Measurements from ENCODE around the gene FDXR. TPM values are rescaled to one million over a fixed set of nuclear protein-coding genes. Genes with fewer than 3 reads are reported as not detected.

The FDXR gene
- total RNA-seq, 1 donor from 2014 or later = 5.6 TPM

DNA sequence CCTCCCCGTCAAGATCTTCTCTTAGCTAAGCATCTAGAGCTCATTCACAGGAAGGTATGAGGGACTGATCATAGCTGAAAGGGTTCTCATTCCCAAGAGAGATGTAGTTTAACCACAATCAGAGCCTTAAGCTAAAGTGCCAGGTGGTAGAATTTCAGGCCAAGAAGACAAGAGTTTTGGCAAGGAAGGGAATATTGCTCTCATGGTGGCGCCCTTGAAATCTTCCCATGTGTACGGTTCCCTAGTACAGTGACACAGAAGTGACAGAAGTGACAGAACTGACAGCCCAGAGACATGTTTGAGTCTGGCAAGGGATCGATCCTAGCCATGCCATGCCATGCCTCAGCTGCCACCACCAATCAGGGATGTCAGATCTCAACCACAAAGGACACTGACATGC is 15.6 kb downstream of the FDXR start:
- no peak for DNase-seq

DNA sequence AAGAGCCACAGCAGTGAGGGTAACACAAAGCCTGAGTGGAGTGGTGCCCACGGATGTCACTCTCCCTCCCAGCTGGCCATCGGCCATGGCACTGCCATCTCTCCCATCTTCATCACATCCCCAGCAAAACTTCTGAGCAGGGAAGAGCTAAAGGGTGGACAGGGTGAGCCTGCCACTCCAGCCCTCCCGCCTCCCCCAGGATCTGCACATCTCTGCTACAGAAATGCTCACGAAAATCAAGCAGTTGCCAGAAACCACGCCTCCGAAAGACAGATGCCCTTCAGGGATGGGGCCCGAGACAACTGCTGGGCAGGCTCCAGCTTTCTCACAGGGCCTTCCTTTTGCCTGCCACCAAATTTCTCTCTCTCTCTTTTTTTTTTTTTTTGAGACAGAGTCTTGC is 16.7 kb downstream of the FDXR start:
- no peak for DNase-seq

DNA sequence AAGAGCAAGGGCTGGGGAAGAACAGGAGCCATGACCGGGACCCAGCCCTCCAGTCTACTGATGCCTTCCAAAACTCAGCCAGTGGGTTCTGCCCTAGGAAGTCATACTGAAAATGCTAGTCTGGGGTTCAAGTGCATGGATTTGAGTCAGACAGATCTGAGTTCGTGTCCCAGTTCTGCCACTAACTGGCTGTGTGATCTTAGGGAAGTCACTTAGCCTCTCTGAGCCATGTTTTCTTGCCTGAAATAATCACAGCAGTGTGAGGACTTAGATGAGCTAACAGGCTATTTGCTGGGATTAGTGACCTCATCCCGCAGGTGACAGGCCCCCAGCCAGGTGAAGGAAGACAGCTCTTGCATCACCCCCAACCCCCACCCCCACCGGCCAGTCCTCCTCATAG is 17.5 kb downstream of the FDXR start:
- no peak for DNase-seq

DNA sequence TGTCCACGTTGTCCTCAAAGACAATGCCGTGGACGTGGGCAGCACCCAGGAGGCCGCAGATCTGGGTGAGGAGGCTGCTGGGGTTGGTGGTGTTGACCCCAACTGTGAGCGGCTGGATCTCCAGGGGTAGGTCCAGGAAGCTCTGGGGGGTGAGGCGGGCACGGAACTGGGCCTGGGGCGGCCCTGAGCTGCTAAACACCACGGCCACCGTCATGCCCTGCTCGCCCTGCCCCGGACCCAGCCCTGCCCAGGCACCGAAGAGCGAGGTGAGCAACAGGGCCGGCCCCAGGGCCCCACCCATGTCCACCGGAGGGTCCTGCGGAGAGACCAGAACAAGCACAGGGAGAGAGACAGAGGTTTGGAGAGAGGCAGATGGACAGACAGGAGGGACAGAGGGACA is 18.0 kb downstream of the FDXR start:
- DNase-seq = no peak

DNA sequence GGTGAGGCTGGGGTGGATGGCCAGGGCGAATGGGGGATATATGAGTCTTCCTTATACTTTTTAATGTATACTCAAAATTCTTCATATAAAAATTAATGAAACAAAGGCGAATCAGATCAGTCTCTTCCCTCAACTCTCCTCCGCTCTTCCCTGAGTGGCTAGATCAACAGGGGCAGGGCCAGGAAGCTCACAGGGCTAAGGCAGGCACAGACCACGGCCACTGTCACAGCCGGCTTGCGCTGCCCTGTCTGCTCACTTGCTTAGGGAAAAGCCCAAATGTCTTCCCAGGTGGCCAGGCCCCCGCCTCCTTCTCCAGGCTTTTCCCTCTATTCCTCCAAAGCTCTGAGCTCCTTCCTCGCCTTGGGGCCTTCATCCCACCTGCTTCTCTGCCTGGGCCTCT is 19.1 kb downstream of the FDXR start:
- DNase-seq = no peak

DNA sequence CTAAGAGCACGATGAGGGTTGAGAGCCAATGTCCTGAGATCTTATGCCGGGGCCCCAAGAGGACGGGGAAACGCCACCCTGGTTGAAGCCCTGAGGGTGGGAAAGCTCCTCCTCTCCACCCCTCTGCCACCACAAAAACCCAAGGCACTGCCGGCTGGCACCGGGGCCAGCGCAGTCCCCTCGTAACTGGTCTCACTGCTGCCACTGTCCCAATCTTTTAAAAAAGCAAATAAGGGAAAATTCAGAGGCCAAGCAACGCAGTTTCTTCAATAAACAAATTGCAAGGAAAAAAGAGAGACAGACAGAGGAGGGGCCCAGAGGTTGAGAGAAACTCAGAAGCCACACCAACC is 19.8 kb downstream of the FDXR start:
- DNase-seq = no peak

DNA sequence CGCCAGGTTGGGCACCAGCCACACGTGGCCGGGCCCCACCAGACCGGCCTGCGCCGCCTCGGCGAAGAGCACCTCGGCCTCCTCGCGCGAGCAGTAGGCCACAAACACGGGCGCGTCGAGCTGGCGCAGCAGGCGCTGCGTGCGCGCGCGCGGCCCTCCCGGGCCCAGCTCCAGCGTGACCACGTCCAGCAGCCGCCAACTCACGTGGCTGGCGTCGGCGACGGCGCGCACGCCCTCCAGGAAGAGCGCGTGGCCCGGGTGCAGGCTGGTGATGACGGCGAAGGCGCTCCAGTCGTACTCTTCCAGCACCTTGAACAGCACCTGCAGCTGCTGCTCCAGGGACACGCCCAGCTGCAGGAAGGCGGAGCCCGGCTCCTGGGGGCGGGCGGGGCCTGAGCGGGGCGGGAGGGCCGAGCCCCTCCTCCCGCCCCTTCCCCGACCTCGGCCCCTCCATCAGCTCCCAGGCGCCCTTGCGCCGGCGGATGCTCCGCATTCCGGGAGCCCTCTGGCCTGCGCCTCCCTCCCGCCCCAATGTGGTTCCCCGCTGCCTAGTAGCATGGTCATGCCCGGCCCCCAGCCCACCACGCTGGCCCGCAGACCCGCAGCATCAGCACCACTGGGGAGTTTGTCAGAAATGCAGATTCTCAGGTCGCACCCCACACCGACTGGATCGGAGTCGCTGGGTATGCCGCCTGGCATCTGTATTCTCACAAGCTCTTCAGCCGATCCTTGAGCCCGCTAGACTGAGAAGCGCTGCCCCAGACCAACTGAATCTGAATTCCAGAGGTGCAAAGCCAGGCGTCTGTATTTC is 20.4 kb downstream of the FDXR start:
- no peak for DNase-seq

DNA sequence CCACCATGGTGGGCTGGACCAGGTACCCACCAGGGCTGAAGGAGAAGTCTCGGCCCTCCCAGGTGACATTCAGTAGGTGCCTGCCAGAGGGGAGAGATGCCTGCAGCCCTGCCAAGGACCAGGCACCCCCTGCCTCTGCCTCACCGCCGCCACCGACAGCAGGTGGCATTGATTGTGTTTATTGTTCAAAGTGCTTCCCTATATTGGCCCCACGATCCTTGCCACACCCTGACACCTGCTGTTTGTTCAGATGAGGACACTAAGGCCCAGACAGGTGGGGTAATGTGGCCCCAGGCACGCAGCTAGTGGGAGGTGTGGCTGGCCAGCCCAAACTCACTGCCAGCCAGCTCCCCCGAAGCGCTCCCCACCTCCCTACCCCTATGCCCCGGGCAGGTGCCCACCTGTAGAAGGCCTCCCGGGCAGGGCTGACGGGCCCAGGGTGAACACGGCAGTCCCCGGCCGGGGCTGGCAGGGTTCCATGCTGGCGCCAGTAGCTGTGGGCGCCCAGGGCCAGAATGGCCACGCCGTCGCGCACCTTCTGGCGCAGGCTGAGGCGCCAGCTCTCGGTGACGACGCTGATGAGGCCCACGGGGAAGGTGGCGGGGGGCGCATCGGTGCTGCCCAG is 21.1 kb downstream of the FDXR start:
- DNase-seq = no peak

DNA sequence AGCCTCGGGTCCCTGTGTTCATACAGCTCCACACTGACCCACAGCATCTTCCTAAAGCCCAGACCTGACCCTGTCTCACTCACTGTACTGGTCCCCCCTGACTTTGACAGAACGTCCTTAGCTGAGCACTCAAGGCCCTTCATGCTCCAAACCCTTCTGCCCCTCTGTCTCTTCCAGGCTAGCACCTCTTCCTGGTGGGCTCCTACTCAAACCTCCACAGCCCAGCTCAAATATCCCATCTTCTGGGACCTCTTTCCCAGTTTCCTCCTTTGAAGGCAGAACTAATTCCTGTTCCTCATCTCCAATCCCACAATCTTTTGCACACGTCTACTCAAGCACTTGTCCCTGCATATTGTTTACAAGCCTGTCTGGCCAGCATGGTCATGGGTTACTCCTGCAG is 21.9 kb downstream of the FDXR start:
- no peak for DNase-seq

DNA sequence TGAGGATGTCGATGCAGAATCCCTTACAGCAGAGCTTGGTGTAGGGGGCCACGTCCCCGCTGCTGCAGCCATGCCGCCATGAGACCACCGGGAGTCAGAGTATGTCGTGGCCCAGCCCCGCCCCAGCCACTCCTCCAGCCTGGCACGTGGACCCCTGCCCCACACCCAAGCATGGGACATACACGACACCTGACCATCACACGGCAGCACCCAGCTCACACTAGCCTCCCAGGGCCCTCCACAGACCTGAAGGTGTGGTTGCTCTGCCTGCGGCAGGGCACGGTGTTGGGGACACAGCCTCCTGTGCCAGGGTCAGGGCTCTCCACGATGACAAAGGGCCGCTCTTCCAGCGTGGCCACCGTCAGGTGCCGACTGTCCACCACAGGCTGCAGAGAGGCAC is 22.5 kb downstream of the FDXR start:
- DNase-seq = no peak

DNA sequence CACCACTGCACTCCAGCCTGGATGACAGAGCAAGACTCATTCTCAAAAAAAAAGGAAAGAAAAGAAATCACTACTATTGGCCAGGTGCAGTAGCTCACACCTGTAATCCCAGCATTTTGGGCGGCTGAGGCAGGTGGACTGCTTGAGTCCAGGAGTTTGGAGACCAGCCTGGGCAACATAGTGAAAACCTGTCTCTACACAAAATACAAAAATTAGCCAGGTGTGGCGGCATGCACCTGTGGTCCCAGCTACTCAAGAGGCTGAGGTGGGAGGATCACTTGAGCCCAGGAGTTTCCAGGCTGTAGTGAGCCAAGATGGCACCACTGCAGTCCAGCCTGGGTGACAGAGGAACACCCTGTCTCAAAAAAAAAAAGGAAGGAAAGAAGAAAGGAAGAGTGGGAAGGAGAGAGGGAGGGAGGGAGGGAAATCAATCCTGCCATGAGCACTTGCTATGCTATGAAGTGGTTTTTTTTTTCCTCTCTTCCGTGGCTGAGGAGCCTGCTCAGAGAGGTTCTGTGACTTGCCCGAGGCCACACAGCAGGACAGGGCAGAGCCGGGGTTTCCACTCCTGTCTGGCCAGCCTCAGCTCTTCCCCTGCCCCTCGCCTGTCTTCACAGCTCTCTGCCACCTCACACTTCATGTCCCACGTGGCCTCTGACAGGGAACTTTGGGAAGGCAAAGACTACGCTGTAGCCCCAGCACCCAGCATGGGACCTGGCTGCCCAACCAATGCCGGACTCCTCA is 24.0 kb downstream of the FDXR start:
- DNase-seq = no peak

DNA sequence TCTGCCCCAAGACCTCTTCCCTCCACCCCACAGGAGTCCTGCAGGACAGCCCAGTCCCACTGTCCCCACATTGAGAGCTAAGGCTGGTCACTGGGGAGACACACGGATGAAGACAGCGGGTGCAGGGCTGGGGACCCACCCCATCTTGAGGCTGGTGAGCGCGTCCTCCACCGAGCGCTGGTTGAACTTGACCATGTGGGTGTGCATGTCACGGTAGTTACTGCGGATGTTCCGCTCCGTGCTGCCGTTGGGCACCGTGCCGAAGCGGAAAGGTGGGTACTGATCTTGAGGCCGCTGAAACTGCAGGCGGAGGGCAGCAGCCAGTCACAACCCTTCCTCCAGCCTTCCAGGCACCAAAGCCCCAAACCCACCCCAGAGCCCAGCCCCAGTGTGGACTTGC is 26.2 kb downstream of the FDXR start:
- DNase-seq = no peak

DNA sequence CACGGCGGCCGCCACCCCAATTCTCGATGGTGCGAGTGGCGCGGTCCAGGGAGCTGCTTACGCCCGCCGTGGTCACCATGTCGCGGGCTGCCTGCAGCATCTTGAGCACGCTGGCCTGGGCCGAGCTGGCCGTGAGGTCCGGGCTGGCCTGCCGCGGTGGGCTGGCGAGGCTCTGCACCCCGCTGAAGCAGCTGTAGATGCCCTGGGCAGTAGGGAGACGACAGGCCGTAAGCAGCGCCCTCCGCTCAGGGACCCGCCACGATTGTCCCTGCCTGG is 29.5 kb downstream of the FDXR start:
- no peak for DNase-seq

DNA sequence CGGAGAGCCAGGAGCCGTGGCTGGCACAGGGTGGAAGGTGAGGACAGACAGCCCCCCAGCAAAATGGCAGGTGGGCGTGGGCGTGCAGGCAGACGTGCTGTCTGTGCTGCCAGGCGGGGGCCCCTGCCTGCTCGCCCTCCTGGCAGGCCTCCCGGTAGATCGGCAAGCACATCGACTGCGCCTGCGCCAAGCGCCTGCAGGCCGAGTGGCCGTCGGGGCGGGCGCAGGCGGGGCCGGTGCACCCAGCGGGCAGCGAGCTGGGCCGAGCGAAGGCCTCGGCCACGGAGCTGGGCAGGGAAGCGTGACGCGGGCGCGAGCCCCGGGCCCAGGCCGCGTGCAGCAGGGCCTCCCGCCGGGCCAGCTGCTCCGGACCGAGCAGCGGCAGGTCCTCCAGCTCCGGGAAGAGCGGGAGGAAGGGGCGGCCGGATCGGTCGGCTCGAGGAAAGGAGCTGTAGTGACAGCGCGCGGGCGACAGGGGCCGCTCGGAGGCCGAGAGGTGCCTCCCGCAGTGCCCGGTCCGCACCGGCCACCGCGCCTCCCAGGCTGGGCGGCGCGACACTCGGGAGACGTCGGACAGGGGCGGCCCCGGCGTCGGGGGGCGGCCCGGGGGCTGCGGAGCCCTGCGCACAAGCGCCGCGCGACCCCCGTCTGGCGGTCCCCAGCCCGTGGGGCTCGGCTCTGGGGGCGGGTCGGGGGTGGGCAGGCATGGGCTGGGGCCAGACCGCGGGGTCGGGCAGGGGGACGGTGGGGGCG is 30.0 kb downstream of the FDXR start:
- no peak for DNase-seq

DNA sequence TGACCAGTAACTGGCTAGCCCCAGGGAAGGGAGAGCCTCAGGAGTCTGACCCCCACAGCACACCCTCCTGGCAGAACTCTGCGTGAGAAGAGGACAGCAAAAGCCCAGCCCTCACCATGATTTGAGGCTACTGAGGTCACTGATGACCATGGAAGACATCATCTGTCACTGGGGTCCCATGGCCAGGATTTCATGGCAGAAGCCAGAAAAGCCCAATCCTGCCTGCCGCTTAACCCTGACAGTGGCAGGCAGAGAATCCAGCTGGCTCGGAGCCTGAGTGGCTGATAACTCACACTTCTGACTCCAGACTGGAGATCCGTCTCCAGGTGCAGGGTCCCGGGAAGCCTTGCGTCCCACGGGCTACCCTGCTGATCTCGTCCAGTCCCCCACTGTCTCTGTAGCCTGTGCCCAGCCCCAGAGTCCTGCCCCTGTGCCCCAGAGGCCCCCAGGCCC is 30.6 kb downstream of the FDXR start:
- no peak for DNase-seq

DNA sequence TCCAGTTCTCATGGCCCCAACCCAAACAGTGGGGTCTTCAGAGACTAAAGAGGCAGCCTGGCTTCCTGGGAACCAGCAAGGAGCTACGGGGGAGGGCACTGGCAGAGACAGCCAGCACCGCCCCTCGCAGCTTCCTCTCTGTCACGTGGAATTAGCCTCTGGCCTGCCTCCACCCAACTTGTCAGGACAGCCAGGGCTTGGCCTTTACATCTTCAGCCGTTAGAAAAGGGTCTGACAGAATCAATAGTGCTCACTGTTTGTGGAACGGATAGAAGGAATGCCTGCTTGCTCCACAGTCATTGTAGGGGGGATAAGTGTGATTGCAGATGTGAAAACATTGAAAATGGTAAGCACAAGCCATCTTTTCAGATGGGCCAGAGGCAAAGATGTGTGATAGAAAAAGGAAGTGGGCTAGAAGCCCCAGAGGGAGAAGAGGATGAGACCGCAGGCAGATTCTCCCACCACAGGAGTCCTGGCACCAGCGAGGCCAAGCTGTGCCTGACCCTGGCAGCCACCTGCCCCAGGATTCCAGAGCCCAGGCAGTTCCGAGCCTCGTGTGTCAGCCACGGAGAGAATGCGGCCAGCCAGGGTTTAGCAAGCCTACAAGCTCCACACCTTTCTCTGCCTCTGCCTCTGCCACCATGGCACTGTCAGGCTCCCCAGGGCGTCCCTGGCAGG is 31.7 kb downstream of the FDXR start:
- DNase-seq = peak; percentile 17

DNA sequence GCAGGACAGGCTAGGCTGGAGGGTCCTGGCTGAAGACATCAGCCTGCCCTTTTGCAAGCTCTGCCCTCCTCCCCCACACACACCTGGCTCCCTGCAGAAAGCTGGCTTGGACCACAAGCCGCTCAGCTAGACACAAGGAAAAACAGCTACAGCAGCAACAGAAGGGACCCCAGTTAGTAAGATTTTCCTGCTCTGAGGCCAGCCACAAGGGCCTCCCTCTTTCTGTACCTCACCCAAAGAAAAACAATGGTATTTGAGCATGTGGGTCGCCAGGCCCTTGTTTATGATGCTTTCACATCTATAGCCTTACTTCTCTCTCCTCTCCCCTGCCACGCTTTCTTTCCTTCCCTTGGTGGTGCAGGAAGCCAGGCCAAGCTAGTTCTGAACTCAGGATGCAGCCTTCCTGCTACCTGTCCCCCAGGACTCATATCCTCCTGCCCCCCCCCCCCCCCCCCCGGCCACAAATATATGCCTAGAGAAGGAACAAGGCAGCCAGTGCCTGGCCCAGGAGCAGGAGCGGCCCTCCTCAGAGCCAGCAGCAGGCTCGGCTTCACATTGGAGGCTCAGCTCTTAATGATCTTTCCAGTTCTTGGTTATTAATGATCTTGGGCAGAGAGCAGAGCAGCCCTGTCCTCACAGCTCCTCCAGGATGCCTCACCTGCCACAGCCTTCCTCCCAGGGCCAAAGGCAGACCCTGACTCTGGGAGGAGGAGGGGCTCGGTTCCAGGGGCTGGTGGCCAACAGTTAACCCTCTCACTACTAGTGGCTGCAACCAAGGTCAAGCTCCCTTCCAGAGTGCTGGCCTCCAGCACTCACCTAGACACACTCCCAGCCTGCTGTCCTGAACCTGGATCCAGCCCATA is 32.6 kb downstream of the FDXR start:
- no peak for DNase-seq

DNA sequence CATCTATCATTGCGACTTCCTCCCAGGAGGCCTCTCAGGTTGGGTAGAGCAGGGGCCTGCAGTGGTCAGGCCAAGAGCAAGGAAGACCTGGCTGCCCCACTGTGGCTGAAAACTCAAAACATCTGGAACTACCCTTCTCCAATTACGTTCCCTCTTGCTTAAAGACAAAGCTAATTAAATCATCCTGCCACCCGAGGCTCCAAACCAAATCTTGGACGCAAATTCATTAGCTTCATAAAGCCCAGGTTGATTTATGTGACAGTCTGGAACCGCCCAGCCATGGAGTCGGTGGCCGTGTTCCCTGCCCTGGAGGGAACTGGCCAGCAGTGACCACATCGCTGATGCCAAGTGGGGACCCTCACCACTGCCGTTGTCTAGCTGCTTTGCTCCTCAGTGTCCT is 34.5 kb downstream of the FDXR start:
- DNase-seq = no peak

DNA sequence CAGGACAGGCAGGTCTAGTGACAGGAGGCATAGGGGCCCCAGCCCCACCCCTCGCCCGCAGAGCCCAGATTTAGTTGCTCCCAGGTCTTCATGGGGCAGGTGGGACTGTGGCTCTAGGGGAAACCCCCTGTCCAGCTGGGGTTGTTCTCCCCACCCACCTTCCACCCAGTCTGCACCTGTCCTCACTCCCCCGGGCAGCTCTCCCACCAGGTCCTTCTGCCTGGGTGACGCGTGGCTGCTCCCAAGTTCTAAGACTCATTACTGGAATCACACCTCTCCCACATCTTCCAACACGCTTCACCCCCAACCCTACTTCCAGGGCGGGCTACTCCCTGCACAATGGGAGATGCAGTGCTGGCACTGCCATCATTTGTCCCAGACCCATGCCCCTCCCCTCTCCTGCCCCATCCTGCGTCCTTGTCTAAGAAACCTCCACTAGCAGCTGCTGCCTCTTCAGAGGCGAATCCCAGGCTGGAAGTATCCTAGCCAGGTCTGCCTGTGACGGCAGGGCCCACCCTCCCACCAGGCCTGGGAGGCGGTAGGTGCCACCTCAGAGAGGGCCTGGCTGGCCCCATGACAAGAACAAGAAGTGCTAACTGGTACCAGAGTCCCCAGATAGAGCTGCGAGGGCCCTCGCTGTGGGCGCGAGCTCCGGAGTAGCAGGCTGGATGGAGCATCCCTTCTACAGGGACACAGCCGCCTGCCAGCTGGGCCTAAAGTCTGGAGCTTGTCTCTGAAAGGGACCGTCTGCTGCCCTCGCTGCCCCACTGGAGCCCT is 35.9 kb downstream of the FDXR start:
- no peak for DNase-seq

DNA sequence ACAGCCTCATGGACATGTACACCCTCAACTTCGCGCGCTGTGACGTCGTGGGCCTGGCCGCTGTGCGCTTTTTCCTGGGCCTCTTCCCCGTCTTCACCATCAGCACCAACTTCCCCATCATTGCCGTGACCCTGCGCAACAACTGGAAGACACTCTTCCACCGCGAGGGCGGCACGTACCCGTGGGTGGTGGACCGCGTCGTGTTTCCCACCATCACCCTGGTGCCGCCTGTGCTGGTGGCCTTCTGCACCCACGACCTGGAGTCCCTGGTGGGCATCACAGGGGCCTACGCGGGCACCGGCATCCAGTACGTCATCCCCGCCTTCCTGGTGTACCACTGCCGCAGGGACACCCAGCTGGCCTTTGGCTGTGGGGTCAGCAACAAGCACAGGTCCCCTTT is 36.6 kb downstream of the FDXR start:
- DNase-seq = no peak
